Ovary (tissue), 10 donors: ENCODE data around the gene COL5A3. TPM values are rescaled to one million over a fixed set of nuclear protein-coding genes. Genes with fewer than 3 reads are reported as not detected.
A peak's percentile ranks its signal among the peaks of the same experiment; 100 is the strongest.

Source experiments
- DNase-seq, 5 donors: peaks; one replicate each; pipeline ENCODE4 v3.0.0-alpha.2; 2019 to 2020
- H3K27ac ChIP-seq, 2 donors: fragments of 200-600 bp; one replicate each; pipeline versions ENCODE4 v1.5.1 to v1.8.0; 2019 to 2022
- H3K27me3 ChIP-seq: fragments of 200-600 bp; one replicate; pipeline ENCODE4 v1.8.0; 2022
- H3K36me3 ChIP-seq: fragments of 200-600 bp; sonication (generic); one replicate; pipeline ENCODE4 v1.5.1; 2019
- H3K4me1 ChIP-seq: one replicate; pipeline ENCODE4 v1.8.1; 2013; ENCODE audit warnings: mild to moderate bottlenecking, moderate library complexity; ENCODE audit not compliant: insufficient read depth
- H3K4me3 ChIP-seq: fragments of 200-600 bp; sonication (generic); one replicate; pipeline ENCODE4 v1.5.1; 2017
- H3K9me3 ChIP-seq, 2 donors: fragments of 200-600 bp in 1 of 2; sonication (generic) in 1 of 2; one replicate each; pipeline versions ENCODE4 v1.5.1 to v1.8.1; 2013 to 2019; ENCODE audit warnings: mild to moderate bottlenecking in 1 of 2, moderate library complexity in 1 of 2
- EP300 ChIP-seq: sonication (generic); formaldehyde crosslinking; IDR thresholded peaks from one replicate; pipeline ENCODE4 v1.6.1; 2017; ENCODE audit warnings: antibody characterized with exemption
- POLR2A ChIP-seq: fragments of 450-650 bp; IDR thresholded peaks from one replicate; pipeline ENCODE4 v1.6.1; 2017; ENCODE audit warnings: antibody characterized with exemption, mild to moderate bottlenecking, moderate library complexity
- WGBS, 3 donors: extraction: QIAGEN DNeasy Blood & Tissue Kit in 1 of 3; methylation state at CpG; one replicate each; pipeline versions ENCODE4 v1.1.5 to v1.1.7; 2013 to 2017; 5-methylcytosine and 5-hydroxymethylcytosine counted together
- intact Hi-C, 4 donors: fragments of 100-400 bp; cut with DNase I; formaldehyde crosslinking; loops; one replicate each; pipeline versions ENCODE4 v1.11.0 to v1.15.1; 2022 to 2023
- long read RNA-seq, 3 donors: library from polyadenylated mRNA in 2 of 3; unstranded in 2 of 3; transcript quantifications; one replicate each; pipeline ENCODE4 v2.0.0 and lab custom pipeline, GENCODE V29; 2021 to 2026
- polyA plus RNA-seq, 2 donors: library from polyadenylated mRNA; stranded (reverse); fragments of 200-250 nt in 1 of 2; fragments of 350-450 nt in 1 of 2; fragmentation: Illumina TruSeq in 1 of 2; extraction: RNeasy Lipid Tissue Mini Kit (QIAGEN cat#74804) in 1 of 2; gene quantifications; one replicate each; pipeline ENCODE4 v1.2.3, GENCODE V29; 2013 to 2014
- total RNA-seq, 7 donors: library from RNA; depleted of rRNA in 2 of 7; stranded (reverse); fragments of >200 nt in 2 of 7; fragmentation: NEBNext Ultra II Directional in 3 of 7; extraction: Animal tissue kit (Norgen Biotek cat#: 25700) in 3 of 7; gene quantifications; one replicate each; pipeline versions ENCODE4 v1.1.0 to v1.2.4, GENCODE V29; 2016 to 2023
- TF ChIP-seq, protein P1 (sequence below), 3 donors: fragments of 450-650 bp in 2 of 3; fragments of 200-600 bp in 1 of 3; IDR thresholded peaks; one replicate each; pipeline versions ENCODE4 v1.5.1 to v1.8.0; 2016 to 2022; ENCODE audit warnings: antibody characterized with exemption in 3 of 3, mild to moderate bottlenecking in 1 of 3
- donor health status: DM: no; HTN: no; CAD: no; lungs with moderate emphysema.
- donor health status: DM: no; HTN: no; CAD: no.
- donor health status: Bipolar disorder and iron deficiency.
- donor health status: DM: yes; HTN: yes; CAD: no.
- donor health status: DM: no; HTN: no; CAD: no.
- donor health status: DM: yes; HTN: yes; CAD: no.

Gene COL5A3
- total RNA-seq (1 to 10 TPM; 1.7 to 9.0 (median 4.4) TPM), polyA plus RNA-seq (1 to 10 TPM; 1.5 to 6.7 TPM)
- long read RNA-seq, donor 1: 0 reads
- long read RNA-seq, donor 2: 0 reads
- long read RNA-seq, donor 3, full-length matches to known transcripts: 2 of 6 reads
- long read RNA-seq, donor 3, partial matches to known transcripts: 2 of 6 reads
- long read RNA-seq, donor 3, other reads (novel, unspliced or antisense): 2 of 6 reads

DNA sequence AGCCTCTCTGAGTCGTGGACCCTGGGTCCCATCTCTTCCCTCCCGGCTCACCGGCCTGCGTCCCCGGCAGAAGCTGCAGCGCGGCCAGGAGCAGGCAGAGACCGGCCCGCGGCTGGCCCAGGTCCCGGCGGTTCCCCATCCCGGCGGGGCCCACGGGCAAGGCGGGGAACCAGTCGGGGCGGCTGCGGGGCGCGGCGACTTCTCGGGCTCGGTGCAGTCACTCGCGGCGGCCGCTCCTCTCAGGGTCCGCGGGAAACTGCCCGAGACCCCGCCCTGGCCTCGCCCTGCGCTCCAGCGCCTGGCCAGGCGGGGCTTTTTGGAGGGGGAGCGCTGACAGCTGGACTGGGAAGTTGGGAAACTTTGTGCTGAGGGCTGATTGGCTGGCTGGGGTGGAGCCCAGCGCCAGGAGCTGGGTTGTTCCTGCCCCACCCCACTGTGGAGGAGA, at the start of gene COL5A3:
Gene COL5A3, minus strand, starts transcription at position 258 of the 445 bp plus-strand sequence. Its CDS starts 119 bp downstream, at position 139.
- DNase-seq: peak; percentile 38 to 78 (median 58)
- TF ChIP-seq, protein P1, sequence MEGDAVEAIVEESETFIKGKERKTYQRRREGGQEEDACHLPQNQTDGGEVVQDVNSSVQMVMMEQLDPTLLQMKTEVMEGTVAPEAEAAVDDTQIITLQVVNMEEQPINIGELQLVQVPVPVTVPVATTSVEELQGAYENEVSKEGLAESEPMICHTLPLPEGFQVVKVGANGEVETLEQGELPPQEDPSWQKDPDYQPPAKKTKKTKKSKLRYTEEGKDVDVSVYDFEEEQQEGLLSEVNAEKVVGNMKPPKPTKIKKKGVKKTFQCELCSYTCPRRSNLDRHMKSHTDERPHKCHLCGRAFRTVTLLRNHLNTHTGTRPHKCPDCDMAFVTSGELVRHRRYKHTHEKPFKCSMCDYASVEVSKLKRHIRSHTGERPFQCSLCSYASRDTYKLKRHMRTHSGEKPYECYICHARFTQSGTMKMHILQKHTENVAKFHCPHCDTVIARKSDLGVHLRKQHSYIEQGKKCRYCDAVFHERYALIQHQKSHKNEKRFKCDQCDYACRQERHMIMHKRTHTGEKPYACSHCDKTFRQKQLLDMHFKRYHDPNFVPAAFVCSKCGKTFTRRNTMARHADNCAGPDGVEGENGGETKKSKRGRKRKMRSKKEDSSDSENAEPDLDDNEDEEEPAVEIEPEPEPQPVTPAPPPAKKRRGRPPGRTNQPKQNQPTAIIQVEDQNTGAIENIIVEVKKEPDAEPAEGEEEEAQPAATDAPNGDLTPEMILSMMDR (IDR thresholded peaks at IDR 0.05): no peak
- TF ChIP-seq EP300 (no peak), POLR2A (no peak)
- peak within 1 kb of the TSS; percentile 28 for H3K4me3 ChIP-seq
- H3K36me3 ChIP-seq: no peaks in the 10 kb centered on the region
- H3K27me3 ChIP-seq: no peaks in the 10 kb centered on the region
- 0 to 1% (median 1%) methylated on average over 28 to 38 of the region's 38 CpGs for WGBS, 3 donors
- H3K27ac ChIP-seq: no peak within 1 kb of the TSS
- intact Hi-C loops: no loop called here
- no peaks in the 10 kb centered on the region for H3K9me3 ChIP-seq
- peaks cover 13% of the 10 kb centered on the region for H3K4me1 ChIP-seq

DNA sequence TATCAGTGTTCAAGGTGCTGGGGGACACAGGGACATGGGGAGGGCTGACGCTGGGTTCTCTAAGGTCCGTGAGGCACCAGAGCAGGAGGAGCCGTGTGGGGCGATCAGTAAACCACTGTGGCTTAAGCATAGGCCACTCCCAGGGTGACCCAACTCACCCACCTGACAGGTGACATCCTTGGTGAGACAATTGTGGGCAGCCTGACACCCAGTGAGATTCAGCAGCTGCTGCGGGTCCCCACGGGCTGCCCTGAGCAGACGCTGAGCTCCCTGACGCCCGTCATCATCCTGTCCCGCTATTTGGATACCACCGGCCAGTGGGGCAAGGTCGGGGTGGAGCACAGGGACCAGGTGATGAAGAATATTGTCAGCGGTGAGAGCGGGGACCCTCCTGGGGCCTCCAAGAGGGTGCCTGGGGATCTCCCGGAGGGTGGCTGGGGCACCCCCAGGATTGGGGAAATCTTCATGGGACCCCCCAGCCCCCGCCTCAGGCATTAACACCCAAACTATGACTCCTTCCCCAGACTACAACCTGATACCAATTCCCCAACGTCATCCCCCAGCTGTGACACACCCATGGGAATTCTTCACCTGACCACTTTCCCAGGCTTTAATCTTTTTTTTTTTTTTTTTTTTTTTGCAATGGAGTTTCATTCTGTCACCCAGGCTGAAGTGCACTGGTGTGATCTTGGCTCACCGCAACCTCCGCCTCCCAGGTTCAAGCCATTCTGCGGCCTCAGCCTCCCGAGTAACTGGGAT, 42.5 kb upstream of the COL5A3 start:
- no peaks in the 10 kb centered on the region for H3K9me3 ChIP-seq
- no peak for DNase-seq
- no peaks in the 10 kb centered on the region for H3K4me1 ChIP-seq
- intact Hi-C loops: no loop called here
- no peaks in the 10 kb centered on the region for H3K27me3 ChIP-seq
- H3K27ac ChIP-seq: no peak overlapping the region
- no peaks in the 10 kb centered on the region for H3K36me3 ChIP-seq
- TF ChIP-seq, protein P1 (IDR thresholded peaks at IDR 0.05): no peak
- TF ChIP-seq EP300 (no peak), POLR2A (no peak)
- WGBS, 3 donors: 68 to 75% (median 70%) methylated on average over 20 to 21 of the region's 21 CpGs
- H3K4me3 ChIP-seq: no peak overlapping the region

DNA sequence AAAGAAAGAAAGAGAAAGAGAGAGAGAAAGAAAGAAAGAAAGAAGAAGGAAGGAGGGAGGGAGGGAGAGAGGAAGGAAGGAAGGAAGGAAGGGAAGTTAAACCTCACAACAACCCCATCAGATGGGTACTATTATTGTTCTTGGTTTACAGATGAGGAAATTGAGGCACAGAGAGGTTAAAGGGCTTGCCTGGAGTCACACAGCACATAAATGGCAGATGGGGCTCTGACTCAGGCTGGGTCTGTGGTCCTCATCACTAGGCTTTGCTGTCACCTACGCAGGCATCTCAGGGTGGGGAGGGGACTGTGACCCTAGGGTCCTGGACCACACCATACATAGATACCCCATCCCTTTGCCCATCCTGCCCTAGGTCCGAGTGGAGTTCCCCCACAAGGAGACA, 39.3 kb upstream of the COL5A3 start:
- no peak overlapping the region for H3K4me3 ChIP-seq
- DNase-seq: no peak
- 39 to 60% (median 55%) methylated on average over 2 of the region's 2 CpGs for WGBS, 3 donors
- no peaks in the 10 kb centered on the region for H3K27me3 ChIP-seq
- no peaks in the 10 kb centered on the region for H3K9me3 ChIP-seq
- no peak overlapping the region for H3K27ac ChIP-seq
- H3K36me3 ChIP-seq: no peaks in the 10 kb centered on the region
- TF ChIP-seq POLR2A: no peak
- TF ChIP-seq, protein P1 (IDR thresholded peaks at IDR 0.05): no peak
- TF ChIP-seq EP300: no peak
- H3K4me1 ChIP-seq: no peaks in the 10 kb centered on the region
- intact Hi-C loops: no loop called here

DNA sequence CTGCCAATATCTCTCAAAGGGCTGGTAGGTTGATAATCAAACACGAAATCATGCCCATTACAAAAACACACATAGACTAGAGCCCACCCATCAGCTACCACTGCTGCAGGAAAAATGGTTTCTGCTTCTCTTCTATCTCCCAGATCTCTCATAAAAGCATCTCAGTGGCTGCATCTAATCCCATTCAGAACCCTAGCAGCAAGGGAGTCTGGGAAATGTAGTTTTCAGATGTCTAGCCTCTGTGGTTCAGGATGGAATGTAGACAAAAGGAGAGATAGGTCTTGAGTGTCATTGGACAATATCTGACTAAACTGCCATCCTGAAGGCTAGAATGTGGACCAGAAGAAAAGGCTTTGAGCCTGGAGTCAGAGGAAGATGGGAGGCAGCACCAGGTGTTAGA, 35.1 kb upstream of the COL5A3 start:
- H3K9me3 ChIP-seq: peaks cover 11 to 12% of the 10 kb centered on the region in 2 donors
- intact Hi-C loops: no loop called here
- H3K27ac ChIP-seq: no peak overlapping the region
- TF ChIP-seq POLR2A (no peak), EP300 (no peak)
- TF ChIP-seq, protein P1 (IDR thresholded peaks at IDR 0.05): no peak
- no peaks in the 10 kb centered on the region for H3K36me3 ChIP-seq
- no peak for DNase-seq
- H3K4me3 ChIP-seq: no peak overlapping the region
- no peaks in the 10 kb centered on the region for H3K27me3 ChIP-seq
- WGBS, 3 donors: 33 to 56% (median 41%) methylated on average over 1 of the region's 1 CpG
- no peaks in the 10 kb centered on the region for H3K4me1 ChIP-seq
